Fibroblast of pulmonary artery (primary cell): Measurements from ENCODE around the gene XYLT2.
"Not testable (repeated sequence)": the region's sequence is repeated elsewhere in the genome, so short reads cannot be mapped to it uniquely, and the experiment has no call there.

Experiments used
- DNase-seq: peaks from one replicate; pipeline ENCODE4 v3.0.0-alpha.2; 2010; ENCODE audit warnings: low read depth
- H3K4me3 ChIP-seq: replicated peaks from 2 replicates; pipeline ENCODE4 v1.5.1; 2011; ENCODE audit warnings: low read depth, mild to moderate bottlenecking, control low read depth, low read length, moderate library complexity
- CTCF ChIP-seq: IDR thresholded peaks from 2 replicates; pipeline ENCODE4 v1.5.1; 2011; ENCODE audit warnings: mild to moderate bottlenecking, control low read depth, low read length, inconsistent platforms; ENCODE audit errors: missing control alignments

The XYLT2 gene

GRCh38 chr17:50345432-50346312 lies at the start of gene XYLT2:
Gene XYLT2, plus strand, starts transcription at chr17:50346126. Its CDS starts 15 bp downstream, at chr17:50346141.
- DNase-seq, result peak; percentile 82

GRCh38 chr17:50297407-50297865 lies 48.5 kb upstream of the XYLT2 start:
- TF ChIP-seq CTCF, result peak; percentile 92
- no peak overlapping the region for H3K4me3 ChIP-seq
- peak; percentile 73 for DNase-seq

More at GRCh38 chr17:50345432-50346312, at the start of gene XYLT2:
- H3K4me3 ChIP-seq, result peak within 1 kb of the TSS; percentile 84
- no peak for TF ChIP-seq CTCF

- DNase-seq, result no peak
- no peak overlapping the region for H3K4me3 ChIP-seq
- TF ChIP-seq CTCF, result no peak
Measured at GRCh38 chr17:50298018-50298417, 47.9 kb upstream of the XYLT2 start.

- no peak for DNase-seq
- TF ChIP-seq CTCF, result no peak
- H3K4me3 ChIP-seq, result no peak overlapping the region
Measured at GRCh38 chr17:50299776-50300175, 46.1 kb upstream of the XYLT2 start.

- not testable (repeated sequence) for DNase-seq, H3K4me3 ChIP-seq
Measured at GRCh38 chr17:50300824-50301223, 45.1 kb upstream of the XYLT2 start.

GRCh38 chr17:50301891-50302584 lies 43.9 kb upstream of the XYLT2 start:
- TF ChIP-seq CTCF, result no peak

GRCh38 chr17:50303051-50303450 lies 42.9 kb upstream of the XYLT2 start:
- TF ChIP-seq CTCF, result no peak
- no peak for DNase-seq
- no peak overlapping the region for H3K4me3 ChIP-seq

More at GRCh38 chr17:50301891-50302584, 43.9 kb upstream of the XYLT2 start:
- H3K4me3 ChIP-seq, result no peak overlapping the region
- DNase-seq, result no peak
